GF-D8 (cell line): ENCODE measurements around the gene SERPINA7.
"Not testable (repeated sequence)": the region's sequence is repeated elsewhere in the genome, so short reads cannot be mapped to it uniquely, and the experiment has no call there.

Experiments
- DNase-seq: peaks from one replicate; lab custom pipeline; 2025; lab: John Stamatoyannopoulos, UW

The SERPINA7 gene

GRCh38 chrX:106038625-106039024 lies at the start of gene SERPINA7:
TSS of gene SERPINA7 (minus strand) at chrX:106038727. CDS start at chrX:106037058, 1,669 bp downstream.
- no peak for DNase-seq

- no peak for DNase-seq
Measured at GRCh38 chrX:106069048-106069447, 30.5 kb upstream of the SERPINA7 start.

GRCh38 chrX:106050054-106050453 lies 11.5 kb upstream of the SERPINA7 start:
- no peak for DNase-seq

GRCh38 chrX:106042296-106042695 lies 3.8 kb upstream of the SERPINA7 start:
- no peak for DNase-seq

- no peak for DNase-seq
Measured at GRCh38 chrX:106040861-106041260, 2.3 kb upstream of the SERPINA7 start.

- DNase-seq = no peak
Measured at GRCh38 chrX:106039920-106040319, 1.4 kb upstream of the SERPINA7 start.

GRCh38 chrX:106037835-106038473 lies 573 bp downstream of the SERPINA7 start:
- no peak for DNase-seq

GRCh38 chrX:106036716-106037115 lies 1.8 kb downstream of the SERPINA7 start:
- DNase-seq = no peak

- no peak for DNase-seq
Measured at GRCh38 chrX:106035064-106035463, 3.5 kb downstream of the SERPINA7 start.

- no peak for DNase-seq
Measured at GRCh38 chrX:106023947-106024346, 14.6 kb downstream of the SERPINA7 start.

- DNase-seq = no peak
Measured at GRCh38 chrX:106022238-106022637, 16.3 kb downstream of the SERPINA7 start.

GRCh38 chrX:106014119-106014775 lies 24.3 kb downstream of the SERPINA7 start:
- no peak for DNase-seq

- no peak for DNase-seq
Measured at GRCh38 chrX:106009145-106009544, 29.4 kb downstream of the SERPINA7 start.

GRCh38 chrX:106007815-106008214 lies 30.7 kb downstream of the SERPINA7 start:
- DNase-seq = no peak

- no peak for DNase-seq
Measured at GRCh38 chrX:106005684-106006083, 32.8 kb downstream of the SERPINA7 start.

- DNase-seq = not testable (repeated sequence)
Measured at GRCh38 chrX:106000609-106001008, 37.9 kb downstream of the SERPINA7 start.

- DNase-seq = no peak
Measured at GRCh38 chrX:106000203-106000602, 38.3 kb downstream of the SERPINA7 start.

GRCh38 chrX:105999294-105999693 lies 39.2 kb downstream of the SERPINA7 start:
- DNase-seq = no peak

- not testable (repeated sequence) for DNase-seq
Measured at GRCh38 chrX:105988487-105988886, 50.0 kb downstream of the SERPINA7 start.
